Psoas muscle (tissue), 8 donors: ENCODE data around the gene CRYGN. TPM values are rescaled to one million over a fixed set of nuclear protein-coding genes. Genes with fewer than 3 reads are reported as not detected.

Source experiments
- ATAC-seq, 4 donors: fragments of 200-7000 bp; cut with Tn5 transposase; one replicate each; pipeline ENCODE4 v1.9.1; 2020; ENCODE audit warnings: moderate library complexity in 3 of 4, mild to moderate bottlenecking in 2 of 4
- DNase-seq, 2 donors: peaks; one replicate each; pipeline ENCODE4 v3.0.0-alpha.2; 2020
- H3K27ac ChIP-seq: fragments of 200-600 bp; one replicate; pipeline ENCODE4 v1.8.0; 2022
- H3K27me3 ChIP-seq, 3 donors: fragments of 200-600 bp in 1 of 3; one replicate each; pipeline versions ENCODE4 v1.6.1 to v1.8.0; 2013 to 2022; ENCODE audit warnings: low read length in 2 of 3, mild to moderate bottlenecking in 2 of 3, moderate library complexity in 1 of 3; ENCODE audit not compliant: insufficient read depth in 3 of 3
- H3K36me3 ChIP-seq, 2 donors: fragments of 200-600 bp in 1 of 2; one replicate each; pipeline versions ENCODE4 v1.6.1 to v1.8.0; 2013 to 2022; ENCODE audit warnings: low read depth in 1 of 2, mild to moderate bottlenecking in 1 of 2, moderate library complexity in 1 of 2; ENCODE audit not compliant: insufficient read depth in 1 of 2
- H3K4me1 ChIP-seq: fragments of 200-600 bp; one replicate; pipeline ENCODE4 v1.8.0; 2022
- H3K4me3 ChIP-seq: fragments of 200-600 bp; one replicate; pipeline ENCODE4 v1.8.0; 2022; ENCODE audit warnings: mild to moderate bottlenecking
- H3K9me3 ChIP-seq: fragments of 200-600 bp; one replicate; pipeline ENCODE4 v1.8.0; 2022
- CTCF ChIP-seq: fragments of 200-600 bp; IDR thresholded peaks from one replicate; pipeline ENCODE4 v1.8.0; 2022; ENCODE audit warnings: antibody characterized with exemption
- WGBS, 3 donors: extraction: QIAGEN DNeasy Blood & Tissue Kit; methylation state at CpG; one replicate each; pipeline versions ENCODE4 v1.1.6 to v1.1.7; 2013; 5-methylcytosine and 5-hydroxymethylcytosine counted together
- intact Hi-C, 2 donors: fragments of 100-400 bp; cut with DNase I; formaldehyde crosslinking; loops; one replicate each; pipeline versions ENCODE4 v1.11.0 to v1.14.2; 2022
- polyA plus RNA-seq, 3 donors: library from polyadenylated mRNA; stranded (reverse); fragments of 200-250 nt; gene quantifications; one replicate each; pipeline ENCODE4 v1.2.3, GENCODE V29; 2013
- total RNA-seq, 4 donors: library from RNA; stranded (reverse); fragmentation: NEBNext Ultra II Directional in 2 of 4; extraction: Animal tissue kit (Norgen Biotek cat#: 25700) in 2 of 4; gene quantifications; one replicate each; pipeline versions ENCODE4 v1.2.1 to v1.2.4, GENCODE V29; 2021 to 2023
- donor health status: healthy with polysubstance abuse.
- donor health status: DM: no; HTN: no; CAD: no; lungs with moderate emphysema.
- donor health status: Bipolar disorder and iron deficiency.
- donor health status: healthy.
- donor health status: DM: yes; HTN: yes; CAD: no.
- donor health status: DM: no; HTN: no; CAD: no.
- donor health status: DM: no; HTN: no; CAD: no.
- donor health status: DM: yes; HTN: yes; CAD: no.

CRYGN gene
- total and polyA plus RNA-seq, 7 donors, result 0.12 to 0.15 TPM; not detected in 5

GRCh38 chr7:151395036-151395367, 44.9 kb downstream of the CRYGN start:
- 84 to 88% (median 86%) methylated on average over 13 of the region's 13 CpGs for WGBS, 3 donors
- peak in 1 of 2 donors; percentile 39 for DNase-seq
- Histone ChIP-seq H3K4me1 (no peaks in the 10 kb centered on the region), H3K27me3 (peaks cover 0 to 15% (median 2%) of the 10 kb centered on the region in 3 donors), H3K4me3 (no peak overlapping the region), H3K9me3 (no peaks in the 10 kb centered on the region), H3K27ac (no peak overlapping the region), H3K36me3 (no peaks in the 10 kb centered on the region)
- no peak for ATAC-seq
- intact Hi-C loops, result no loop called here
- no peak for TF ChIP-seq CTCF

- ATAC-seq (no peak), DNase-seq (peak in 1 of 2 donors; percentile 54)
- WGBS, 3 donors, result 87 to 90% (median 88%) methylated on average over 34 to 35 of the region's 35 CpGs
- intact Hi-C loops, result no loop called here
- H3K4me1 ChIP-seq, result no peaks in the 10 kb centered on the region
- H3K9me3 ChIP-seq, result no peaks in the 10 kb centered on the region
- H3K27me3 ChIP-seq, result peaks cover 0 to 15% (median 2%) of the 10 kb centered on the region in 3 donors
- H3K27ac ChIP-seq, result no peak overlapping the region
- H3K36me3 ChIP-seq, result no peaks in the 10 kb centered on the region
- no peak overlapping the region for H3K4me3 ChIP-seq
- no peak for TF ChIP-seq CTCF
Observed at GRCh38 chr7:151394076-151395035, 45.6 kb downstream of the CRYGN start.

GRCh38 chr7:151393031-151393977, 46.6 kb downstream of the CRYGN start:
- intact Hi-C loops, result no loop called here
- H3K9me3 ChIP-seq, result no peaks in the 10 kb centered on the region
- ATAC-seq (no peak), DNase-seq (peak in 1 of 2 donors; percentile 42)
- H3K27ac ChIP-seq, result no peak overlapping the region
- TF ChIP-seq CTCF, result no peak
- no peak overlapping the region for H3K4me3 ChIP-seq
- no peaks in the 10 kb centered on the region for H3K36me3 ChIP-seq
- WGBS, 3 donors, result 75 to 82% (median 77%) methylated on average over 31 of the region's 31 CpGs
- no peaks in the 10 kb centered on the region for H3K4me1 ChIP-seq
- H3K27me3 ChIP-seq, result peaks cover 0 to 15% (median 4%) of the 10 kb centered on the region in 3 donors

GRCh38 chr7:151392426-151392825, 47.5 kb downstream of the CRYGN start:
- no peaks in the 10 kb centered on the region for H3K4me1 ChIP-seq
- no peaks in the 10 kb centered on the region for H3K9me3 ChIP-seq
- DNase-seq, result peak in 1 of 2 donors; percentile 54
- TF ChIP-seq CTCF, result no peak
- peaks cover 0 to 15% (median 4%) of the 10 kb centered on the region in 3 donors for H3K27me3 ChIP-seq
- H3K36me3 ChIP-seq, result no peaks in the 10 kb centered on the region
- intact Hi-C loops, result no loop called here
- no peak for ATAC-seq
- WGBS, 3 donors, result 72 to 84% (median 84%) methylated on average over 10 to 13 of the region's 13 CpGs
- no peak overlapping the region for H3K4me3 ChIP-seq
- no peak overlapping the region for H3K27ac ChIP-seq
